DMS53 treated with DMSO at 0.1 percent for 48 hours (cell line): Measurements from ENCODE around the gene FRMD4A.
A peak's percentile ranks its signal among the peaks of the same experiment; 100 is the strongest.

Source experiments
- DNase-seq: peaks from one replicate; lab custom pipeline; 2025; ENCODE audit not compliant: unreplicated experiment; lab: John Stamatoyannopoulos, UW

FRMD4A gene

DNA sequence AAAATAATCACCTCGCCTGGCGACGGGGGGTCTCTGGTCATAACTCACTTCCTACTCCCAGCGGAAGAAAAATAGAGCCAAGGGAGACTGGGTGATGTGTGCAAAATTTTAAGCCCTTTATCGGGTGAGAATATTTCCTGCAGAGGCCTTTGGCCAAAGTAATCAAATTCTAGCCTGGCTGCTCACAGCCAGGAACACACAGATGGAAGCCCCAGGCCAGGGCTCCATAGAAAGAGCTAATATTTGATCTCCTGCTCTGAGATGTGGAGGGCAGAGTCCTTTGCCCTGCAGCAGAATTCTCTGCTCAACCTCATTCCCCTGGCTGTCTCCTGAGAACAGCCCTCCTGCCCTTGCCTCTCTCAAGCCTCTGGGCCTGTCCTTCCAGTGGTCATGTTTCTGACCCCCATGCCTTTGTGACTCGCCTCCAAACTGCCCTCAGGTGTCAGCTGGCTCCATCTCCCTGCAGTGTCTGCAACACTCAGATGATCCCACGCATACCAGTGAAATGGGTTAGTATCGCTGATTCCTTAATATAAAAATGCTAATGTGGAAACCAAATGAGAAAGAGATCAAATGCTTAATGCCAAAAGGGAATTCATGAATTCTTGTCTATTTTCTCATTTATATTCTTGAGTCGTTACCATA, 34.5 kb downstream of the FRMD4A start:
- no peak for DNase-seq

DNA sequence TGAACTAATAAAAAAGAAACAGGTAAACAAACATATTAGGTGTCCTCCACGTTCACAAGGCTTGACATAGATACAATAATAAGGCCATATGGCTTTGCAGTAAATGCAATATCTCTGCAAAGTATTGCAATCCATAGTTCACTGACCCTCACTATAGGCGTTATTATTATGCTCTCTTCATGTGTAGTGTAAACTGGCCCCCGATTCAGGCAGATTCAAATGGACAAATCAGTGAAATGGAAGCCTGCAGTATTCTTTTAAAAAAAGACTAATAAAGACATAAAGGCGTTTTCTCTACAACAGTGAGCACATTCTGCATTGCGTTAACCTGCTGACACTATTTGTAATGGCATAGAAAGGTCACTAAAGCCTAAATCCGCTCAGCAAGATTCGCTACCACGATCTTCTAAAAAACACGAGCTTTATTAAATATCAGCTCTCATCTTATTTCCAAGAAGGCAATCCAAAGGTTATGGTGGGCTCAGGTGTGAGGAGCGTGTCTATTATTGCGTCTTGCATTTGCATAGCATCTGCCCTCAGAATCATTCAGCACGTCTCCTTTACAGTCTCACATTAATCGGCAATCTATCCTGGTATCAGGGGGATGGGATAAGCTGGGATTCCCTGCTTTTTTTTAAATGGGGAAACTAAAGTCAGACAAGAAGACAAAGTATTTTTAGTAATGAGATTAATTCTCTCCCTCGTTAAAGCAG, 36.2 kb downstream of the FRMD4A start:
- DNase-seq, result no peak

DNA sequence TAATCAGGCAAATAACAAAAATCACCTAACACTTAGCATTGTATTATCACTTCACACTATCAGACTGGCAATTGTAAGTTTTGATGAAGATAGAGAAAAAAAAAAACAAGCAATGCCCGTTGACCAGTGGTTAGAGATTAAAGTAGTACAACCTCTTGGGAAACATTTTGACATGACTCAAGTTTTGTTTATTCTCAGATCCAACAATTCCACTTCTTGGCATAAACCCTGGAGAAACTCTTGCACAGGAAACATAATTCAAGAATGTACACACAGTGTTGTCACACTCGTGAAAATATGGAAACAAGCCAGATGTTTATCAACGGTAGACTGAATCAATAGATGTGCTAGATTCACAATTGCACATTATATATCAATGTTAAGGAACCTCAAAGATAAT, 37.2 kb downstream of the FRMD4A start:
- DNase-seq, result no peak

DNA sequence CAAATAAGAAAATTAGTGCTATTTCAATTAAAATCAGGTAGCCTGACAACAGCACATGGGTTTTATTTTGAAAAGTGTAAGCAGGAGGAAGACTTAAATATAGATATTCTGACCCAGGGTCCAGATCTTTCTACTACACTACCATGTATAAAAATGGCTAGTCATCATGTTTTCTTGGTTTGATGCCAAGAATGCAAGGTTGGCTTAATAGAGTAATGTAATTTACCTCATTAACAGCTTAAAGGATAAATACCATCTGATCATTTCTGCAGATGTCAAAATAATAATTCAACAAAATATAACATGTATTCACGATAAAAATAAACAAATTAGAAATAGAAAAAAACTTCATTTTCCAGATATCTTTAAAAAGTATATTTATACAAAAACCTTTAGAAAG, 39.4 kb downstream of the FRMD4A start:
- DNase-seq, result no peak

DNA sequence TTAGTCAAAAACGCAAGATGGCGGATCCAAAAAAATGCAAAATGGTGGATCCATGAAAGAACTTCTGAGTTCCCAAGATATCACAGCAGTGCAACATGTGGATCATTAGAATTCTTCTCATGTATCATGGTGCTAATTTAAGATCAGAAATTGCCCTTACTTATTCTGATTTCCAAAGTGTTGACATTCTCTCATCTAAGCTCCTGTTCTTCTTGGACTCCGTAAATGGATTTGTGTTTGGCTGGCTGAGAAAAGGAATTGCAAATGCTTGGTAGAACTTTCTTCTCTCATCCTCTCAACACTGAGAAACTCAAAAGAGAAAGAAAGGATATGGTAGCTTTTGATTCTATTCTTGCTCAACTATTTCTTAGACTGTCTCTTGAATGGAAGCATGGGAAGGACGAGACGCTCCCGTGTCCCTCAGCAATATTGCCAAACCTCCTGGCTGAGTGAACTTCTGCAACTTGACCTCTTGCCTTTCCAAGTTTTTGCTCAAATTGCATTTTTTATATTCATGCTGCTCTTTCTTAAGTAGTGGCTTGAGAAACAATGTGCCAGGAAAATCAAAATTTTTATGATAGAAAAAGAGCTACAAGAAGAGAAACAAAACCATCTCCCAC, 44.7 kb downstream of the FRMD4A start:
- DNase-seq, result no peak

DNA sequence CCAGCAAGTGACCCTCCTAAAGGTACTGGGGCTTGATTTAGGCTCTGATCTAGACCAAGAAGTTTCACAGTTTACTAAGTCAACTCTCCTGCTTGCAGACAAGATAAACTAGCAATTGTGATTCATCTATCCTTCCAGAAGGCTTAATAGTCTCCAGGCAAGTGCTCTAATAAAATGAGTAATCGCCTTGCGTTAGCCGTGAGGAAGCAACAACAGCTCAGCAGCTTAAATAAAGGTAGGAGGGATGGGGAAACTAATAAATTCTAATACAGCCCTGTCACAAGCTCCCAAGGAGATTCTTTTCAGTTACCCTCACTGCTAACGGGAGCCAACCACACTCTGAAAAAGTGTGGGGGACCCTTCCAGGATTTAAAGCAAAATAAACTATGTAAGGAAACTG, 48.4 kb downstream of the FRMD4A start:
- no peak for DNase-seq

DNA sequence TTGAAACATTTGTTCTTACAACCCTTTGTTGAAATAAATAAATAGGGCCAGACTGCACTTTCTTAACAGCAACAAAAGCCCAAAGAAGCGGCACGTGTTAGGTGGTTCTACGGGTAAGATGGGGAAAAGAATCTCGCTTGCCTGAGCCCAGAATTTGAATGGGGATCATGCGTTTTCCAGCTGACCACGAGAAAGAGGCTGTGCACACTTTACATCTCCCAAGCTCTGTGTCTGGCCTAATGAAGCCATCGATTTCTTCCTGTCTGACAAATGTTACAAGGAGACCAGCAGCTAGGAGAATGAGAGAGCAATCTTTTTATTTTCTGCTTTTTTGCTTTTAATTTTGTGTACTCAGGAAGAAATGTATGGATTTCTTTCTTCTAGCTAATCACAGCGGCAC, 52.2 kb downstream of the FRMD4A start:
- no peak for DNase-seq

DNA sequence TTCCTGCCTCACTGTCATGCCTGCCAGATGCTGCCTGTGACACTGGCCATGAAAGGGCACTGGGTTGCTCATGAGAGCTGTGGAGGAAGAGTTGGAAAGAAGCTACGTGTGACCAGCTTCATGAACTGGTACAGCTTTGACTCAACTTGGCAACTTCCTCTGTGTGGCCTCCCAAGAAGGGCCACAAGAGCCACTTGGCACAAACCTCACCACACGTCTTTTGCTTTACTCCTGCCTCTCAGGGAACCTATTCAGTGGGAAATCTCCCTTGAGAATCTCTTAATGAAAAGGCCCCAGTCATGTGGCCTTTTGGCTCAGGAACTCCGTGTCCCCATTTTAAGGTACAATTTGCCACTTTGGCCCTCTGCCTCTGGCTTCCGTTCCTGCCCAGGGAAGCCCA, 54.5 kb downstream of the FRMD4A start:
- DNase-seq, result no peak

DNA sequence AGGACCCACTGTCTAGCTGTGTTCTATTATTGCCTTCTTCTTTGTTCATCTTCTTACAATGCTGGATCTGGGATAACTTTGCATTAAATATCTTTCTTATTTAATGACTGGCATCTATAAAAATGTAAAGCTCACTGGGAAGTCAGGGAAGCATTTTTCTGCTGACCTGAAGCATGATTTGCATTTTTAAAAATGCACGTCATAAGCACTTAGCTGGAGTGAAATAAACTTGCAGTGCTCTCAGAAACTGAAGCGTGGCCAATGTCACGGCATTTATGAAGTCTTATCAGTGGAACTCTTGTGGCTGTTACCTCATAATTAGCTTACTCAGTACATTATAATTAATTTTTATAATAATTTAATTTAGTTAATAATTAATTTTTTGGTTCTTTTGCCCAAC, 59.1 kb downstream of the FRMD4A start:
- no peak for DNase-seq

DNA sequence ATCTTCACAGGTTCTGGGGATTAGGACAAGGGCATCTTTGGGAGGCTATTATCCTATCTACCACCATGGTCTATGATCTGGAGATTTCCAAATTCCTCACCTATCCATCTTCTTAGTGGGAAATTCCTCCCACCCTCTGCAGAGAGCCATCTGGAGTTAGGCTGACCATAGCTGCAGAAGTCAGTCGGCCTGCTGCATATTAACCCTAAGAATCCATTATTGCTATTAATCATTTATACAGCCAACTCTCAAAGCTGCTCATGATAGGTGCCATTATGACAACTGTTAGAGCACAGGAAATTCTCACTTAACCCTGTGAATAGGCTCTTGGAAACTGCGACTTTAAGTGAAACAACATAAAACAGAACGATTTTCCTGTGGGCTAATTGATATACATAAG, 60.4 kb downstream of the FRMD4A start:
- DNase-seq, result no peak

DNA sequence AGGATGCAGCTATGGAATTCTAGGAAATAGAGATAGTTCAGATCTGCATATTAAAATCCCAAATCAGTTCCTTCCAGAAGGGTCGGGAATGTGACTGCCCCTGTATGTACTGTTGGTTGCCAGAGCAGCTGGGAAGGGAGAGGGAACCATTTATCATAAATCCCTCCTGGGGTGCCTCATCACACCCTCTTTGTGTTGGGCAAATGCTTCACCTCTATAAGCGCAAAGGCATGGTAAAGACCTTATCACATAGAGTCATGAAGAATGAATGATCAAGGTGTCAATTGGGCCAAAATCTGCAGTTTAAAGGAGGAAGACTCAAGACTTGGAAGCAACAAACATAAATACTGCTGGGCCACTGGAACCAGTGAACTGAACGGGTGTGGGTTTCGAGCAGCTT, 65.0 kb downstream of the FRMD4A start:
- DNase-seq, result no peak

DNA sequence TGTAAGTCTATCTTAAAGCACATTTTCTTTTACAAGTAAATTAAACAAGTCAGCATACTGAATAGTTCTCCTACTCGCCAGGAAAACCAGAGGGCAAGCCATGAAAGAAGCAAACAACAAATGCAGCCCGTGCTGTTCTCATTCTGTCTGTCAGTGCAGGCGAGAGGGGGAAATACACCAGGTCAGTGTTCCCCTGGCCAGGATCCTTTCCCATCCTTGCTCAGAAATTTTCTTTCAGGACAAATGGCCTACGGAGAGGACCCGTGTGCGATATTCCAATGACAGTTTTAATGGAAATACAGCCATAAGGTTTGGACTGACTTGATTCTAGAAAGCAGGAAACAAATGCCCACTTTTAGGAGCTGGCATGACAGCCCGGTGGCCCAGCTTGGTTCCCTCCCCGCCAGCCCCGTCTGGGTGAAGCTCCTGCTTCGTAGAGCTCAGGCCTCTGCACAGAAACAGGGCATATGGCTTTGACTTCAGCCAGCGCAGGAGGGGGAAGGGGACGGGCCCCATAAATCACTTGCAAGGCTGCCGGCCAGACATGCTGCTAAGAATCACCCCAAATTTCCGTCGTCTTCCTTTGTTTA, 67.8 kb downstream of the FRMD4A start:
- DNase-seq, result no peak

DNA sequence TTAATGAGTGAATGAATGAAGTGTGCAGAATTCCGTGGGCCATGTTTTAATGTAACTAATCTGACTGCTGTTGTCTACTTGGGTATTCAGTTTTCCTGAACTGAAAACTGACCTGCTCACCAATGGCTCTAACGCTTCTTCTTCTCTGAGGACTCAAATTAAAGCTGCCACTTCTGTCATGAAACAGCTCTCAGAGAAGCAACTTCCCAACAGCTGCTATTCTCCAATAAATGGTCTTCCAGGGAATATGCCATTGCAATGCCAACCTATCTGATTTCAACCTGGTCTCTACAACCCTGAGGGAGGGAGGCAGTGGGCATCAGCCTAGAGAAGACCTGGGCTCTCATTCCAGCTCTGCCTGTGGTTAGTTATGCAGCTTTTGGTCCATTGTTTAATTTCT, 69.4 kb downstream of the FRMD4A start:
- DNase-seq, result no peak

DNA sequence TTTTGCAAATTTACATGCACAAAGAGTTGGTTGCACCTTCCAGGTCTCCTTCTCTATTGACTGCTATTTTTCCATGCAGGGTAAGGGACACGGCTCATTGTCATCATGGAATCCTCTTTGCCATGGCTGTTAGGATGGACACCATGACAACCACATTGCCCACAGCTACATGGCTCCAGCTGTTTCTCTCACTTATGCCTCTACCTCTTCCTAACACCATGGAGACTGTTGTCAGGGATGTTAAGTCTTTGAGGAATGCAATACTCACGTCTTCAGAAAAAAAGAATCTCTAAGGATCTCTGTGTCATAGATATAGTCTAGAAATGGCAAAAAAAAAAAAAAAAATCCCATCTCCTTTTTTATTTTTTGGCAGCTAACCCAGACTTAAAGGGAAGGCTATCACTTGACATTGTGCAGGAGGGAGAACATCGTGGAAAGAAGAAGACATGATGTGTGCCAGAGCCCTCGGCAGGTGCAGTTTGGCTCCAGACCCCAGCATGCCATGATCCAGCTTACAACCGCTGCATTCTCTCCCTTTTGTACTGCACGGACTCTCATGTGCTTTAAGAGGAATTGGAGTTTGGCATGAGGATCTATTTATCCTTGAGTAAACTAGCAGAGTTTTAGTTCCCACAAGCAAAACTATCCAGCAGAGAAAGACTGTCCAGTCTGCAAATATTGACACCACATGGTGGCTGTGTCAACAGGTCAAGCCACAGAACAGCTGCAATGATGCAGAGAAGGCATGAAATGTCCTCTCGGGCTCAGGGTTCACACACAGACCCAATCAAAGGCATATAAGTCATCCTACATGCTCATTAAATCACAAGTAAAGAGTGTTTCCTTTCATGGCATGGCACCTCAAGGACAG, 70.8 kb downstream of the FRMD4A start:
- DNase-seq, result peak; percentile 88

DNA sequence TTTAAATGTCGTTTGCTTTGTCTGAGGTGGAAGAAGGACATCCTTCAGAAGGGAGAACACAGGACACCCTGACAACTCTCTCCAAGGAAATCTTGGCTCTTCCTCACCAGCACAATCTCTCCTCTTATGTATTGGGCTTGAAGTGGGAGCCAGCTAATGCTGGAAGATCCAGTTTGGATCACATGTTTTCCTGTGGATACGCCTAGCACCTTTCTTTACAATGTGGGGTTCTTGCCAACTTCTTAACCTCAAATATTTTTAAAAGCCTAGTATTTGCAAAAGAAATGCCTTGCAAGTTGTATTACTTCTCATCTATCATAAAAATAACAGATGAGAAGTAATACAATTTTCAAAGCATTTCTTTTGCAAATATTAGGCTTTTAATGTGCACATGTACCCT, 76.4 kb downstream of the FRMD4A start:
- no peak for DNase-seq

DNA sequence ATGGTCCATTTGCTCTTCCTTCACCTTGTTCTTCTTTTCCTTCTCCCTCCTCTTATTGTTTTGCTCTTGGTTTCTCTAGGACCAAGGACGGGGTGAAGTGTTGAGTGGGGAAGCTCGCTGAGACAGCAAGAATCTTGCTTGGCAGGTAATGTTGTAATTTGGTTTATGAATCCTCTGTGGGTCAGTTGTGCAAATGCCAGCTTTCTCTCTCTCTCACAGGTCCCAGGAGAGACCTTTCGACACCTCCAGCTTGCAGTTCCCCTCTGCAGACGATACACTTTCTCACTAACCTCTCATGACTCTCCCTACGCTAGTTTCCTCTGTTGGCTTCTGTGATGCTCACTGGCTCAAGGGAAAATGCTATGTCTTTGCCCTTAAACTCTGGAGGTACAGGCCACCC, 77.0 kb downstream of the FRMD4A start:
- DNase-seq, result no peak

DNA sequence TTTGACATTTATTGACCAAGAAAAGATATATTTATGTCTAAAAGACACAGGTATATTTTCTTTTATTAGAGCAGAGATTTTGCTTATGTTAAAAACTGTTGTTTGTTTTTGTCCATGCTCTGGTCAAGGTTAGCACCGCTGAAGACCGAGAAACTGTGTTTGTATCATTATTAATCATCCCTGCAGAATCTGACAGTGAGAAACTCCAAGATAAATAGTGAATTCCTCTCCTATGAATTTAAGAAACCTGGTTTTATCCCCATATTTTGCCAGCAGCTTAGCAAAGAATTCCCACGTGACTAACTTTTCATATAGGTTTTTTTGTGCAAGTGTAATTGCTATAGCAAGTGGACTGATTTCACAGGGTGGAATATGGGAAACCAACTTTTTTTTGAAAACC, 77.6 kb downstream of the FRMD4A start:
- no peak for DNase-seq

DNA sequence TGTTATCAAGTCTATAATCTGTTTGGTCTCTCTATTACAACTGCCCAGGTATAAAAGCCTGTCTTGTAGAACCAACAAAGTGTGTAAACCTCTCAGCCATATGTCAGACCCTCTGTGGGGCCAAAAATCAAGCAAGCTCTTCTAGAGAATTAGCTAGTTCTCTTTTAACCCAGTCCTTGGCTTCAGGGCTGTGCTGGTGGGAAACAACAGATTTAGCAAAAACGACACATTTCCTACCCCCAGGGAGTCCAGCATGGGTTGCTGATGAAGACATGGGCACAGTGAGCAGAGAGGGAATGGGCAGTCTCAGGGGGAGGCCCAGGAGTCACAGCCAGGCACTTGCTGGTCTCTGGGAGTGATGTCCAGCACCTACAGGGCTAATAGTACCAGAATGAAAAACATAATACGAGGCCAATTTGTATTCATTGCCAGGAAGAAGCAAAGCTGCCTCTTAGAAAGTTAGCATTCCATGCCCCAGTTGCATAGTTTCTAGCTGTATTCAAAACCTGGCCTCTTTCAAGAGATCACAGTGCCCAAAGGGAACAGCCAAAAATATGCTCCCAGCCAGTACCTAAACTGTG, 80.1 kb downstream of the FRMD4A start:
- no peak for DNase-seq

DNA sequence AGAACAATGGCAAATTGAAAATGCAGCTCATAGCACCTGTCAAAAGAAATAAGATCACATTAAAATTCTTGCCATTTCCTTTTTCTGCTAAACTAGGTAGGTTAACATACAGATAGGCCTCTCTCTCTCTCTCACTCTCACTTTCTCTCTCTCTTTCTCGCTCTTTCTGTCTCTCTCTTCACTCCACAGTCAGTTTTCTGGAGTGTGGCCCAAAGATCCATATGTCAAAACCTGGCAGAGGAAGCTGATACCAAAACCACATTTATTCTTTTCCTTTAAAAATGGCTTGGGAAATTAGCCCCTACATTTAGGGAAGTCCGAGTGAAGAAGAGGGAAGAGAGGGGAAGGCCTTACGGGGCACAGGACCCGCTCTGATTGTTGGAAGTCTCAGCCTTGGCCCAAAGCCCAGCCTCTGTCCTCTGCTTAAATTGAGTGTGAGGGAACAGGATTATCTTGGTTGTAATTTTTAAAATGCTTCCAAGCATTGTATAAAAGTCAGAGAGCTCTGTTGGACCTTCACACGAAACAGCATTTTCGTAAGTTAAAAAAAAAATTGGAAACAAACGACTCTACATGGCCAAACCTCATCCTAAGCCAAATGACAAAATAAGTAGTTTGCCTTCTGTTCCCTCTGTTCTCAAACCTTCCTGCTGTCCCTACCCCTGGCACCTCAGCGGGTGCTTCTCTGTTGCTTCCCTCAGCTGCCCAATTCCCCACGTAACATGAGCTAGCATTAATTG, 83.2 kb downstream of the FRMD4A start:
- DNase-seq, result no peak

DNA sequence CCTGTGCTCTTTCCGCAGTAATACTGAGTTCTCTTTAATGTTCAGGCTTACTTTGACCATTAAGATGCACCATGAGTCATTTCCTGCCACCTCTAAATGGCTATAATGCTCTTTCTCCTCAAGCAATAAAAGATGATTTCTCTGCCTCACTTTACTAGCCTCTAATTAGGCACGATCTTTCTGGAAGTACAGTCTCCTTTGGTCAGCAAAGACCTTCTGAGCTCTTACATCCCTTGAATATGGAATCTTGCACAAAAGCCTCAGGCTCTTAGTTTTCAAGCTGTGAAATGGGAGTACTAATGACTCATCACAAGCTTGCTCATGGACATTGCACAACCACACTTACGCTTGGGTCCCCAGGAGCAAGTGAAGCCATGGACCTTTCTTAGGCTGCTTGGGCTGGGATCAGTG, 85.9 kb downstream of the FRMD4A start:
- peak; percentile 21 for DNase-seq
